ENCODE data around the gene LETM1.

Gene LETM1

GRCh38 chr4:1882850-1883271 lies 26.9 kb upstream of the LETM1 start:
- Histone ChIP-seq H2BK12ac (ENCODE audit: low read length) (no peak overlapping the region), H3K79me1 (ENCODE audit: low read length) (peaks cover 4% of the 10 kb centered on the region), H3K36me3 (ENCODE audit: control insufficient read depth in 1 of 2, insufficient read depth in 2 of 2, low read length in 2 of 2) (peaks cover 0 to 2% of the 10 kb centered on the region in 2 experiments), H3K27ac (ENCODE audit: low read depth, low read length) (no peak overlapping the region), H3K9me3 (ENCODE audit: insufficient read depth, low read depth, low read length) (no peaks in the 10 kb centered on the region), H2AK5ac (ENCODE audit: low read length) (no peak overlapping the region), H3K14ac (ENCODE audit: low read length) (no peak overlapping the region), H2BK5ac (ENCODE audit: low read depth, low read length, poor library complexity) (no peak overlapping the region), H3K79me2 (ENCODE audit: control insufficient read depth, insufficient read depth, low read length, poor library complexity) (peaks cover 13% of the 10 kb centered on the region), H3K4ac (ENCODE audit: low read depth, low read length) (peak overlapping the region; percentile 44), H4K91ac (ENCODE audit: low read depth, low read length) (no peak overlapping the region), H3K9ac (ENCODE audit: low read length) (no peak overlapping the region), H3K4me1 (ENCODE audit: control insufficient read depth in 1 of 2, insufficient read depth in 2 of 2, low read length in 2 of 2) (peaks cover 6% of the 10 kb centered on the region in 2 experiments), H3K23ac (ENCODE audit: low read length) (no peak overlapping the region), H3K27me3 (ENCODE audit: insufficient read depth, low read length) (no peaks in the 10 kb centered on the region), H2AFZ (ENCODE audit: insufficient read depth, low read length, poor library complexity) (no peak overlapping the region), H3K18ac (ENCODE audit: low read length) (no peak overlapping the region), H2BK120ac (ENCODE audit: insufficient read depth, low read length, poor library complexity) (no peak overlapping the region), H3K4me2 (ENCODE audit: low read length) (no peak overlapping the region), H4K12ac (ENCODE audit: low read depth, low read length) (no peak overlapping the region), H3K4me3 (ENCODE audit: low read depth, low read length) (no peak overlapping the region), H4K8ac (ENCODE audit: low read depth, low read length) (no peak overlapping the region)
- DNase-seq = no peak
- no CpG with 5 or more reads among the region's 1 CpG for WGBS (ENCODE audit: extremely low coverage, insufficient coverage, insufficient read length)

- WGBS (ENCODE audit: extremely low coverage, insufficient coverage, insufficient read length) = no CpG with 5 or more reads among the region's 1 CpG
- H3K79me1 ChIP-seq (ENCODE audit: low read length) = peaks cover 4% of the 10 kb centered on the region
Observed at GRCh38 chr4:1880332-1880731, 24.4 kb upstream of the LETM1 start.

GRCh38 chr4:1879485-1879884 lies 23.5 kb upstream of the LETM1 start:
- Histone ChIP-seq H2AFZ (ENCODE audit: insufficient read depth, low read length, poor library complexity) (no peak overlapping the region), H3K27me3 (ENCODE audit: insufficient read depth, low read length) (no peaks in the 10 kb centered on the region), H3K79me1 (ENCODE audit: low read length) (peaks cover 4% of the 10 kb centered on the region), H3K4me1 (ENCODE audit: control insufficient read depth in 1 of 2, insufficient read depth in 2 of 2, low read length in 2 of 2) (peaks cover 6% of the 10 kb centered on the region in 2 experiments), H4K12ac (ENCODE audit: low read depth, low read length) (no peak overlapping the region), H3K9me3 (ENCODE audit: insufficient read depth, low read depth, low read length) (no peaks in the 10 kb centered on the region), H3K4me2 (ENCODE audit: low read length) (no peak overlapping the region), H4K91ac (ENCODE audit: low read depth, low read length) (no peak overlapping the region), H3K36me3 (ENCODE audit: control insufficient read depth in 1 of 2, insufficient read depth in 2 of 2, low read length in 2 of 2) (peaks cover 0 to 2% of the 10 kb centered on the region in 2 experiments), H3K23ac (ENCODE audit: low read length) (no peak overlapping the region), H3K27ac (ENCODE audit: low read depth, low read length) (no peak overlapping the region), H2BK120ac (ENCODE audit: insufficient read depth, low read length, poor library complexity) (no peak overlapping the region), H3K4me3 (ENCODE audit: low read depth, low read length) (no peak overlapping the region), H3K79me2 (ENCODE audit: control insufficient read depth, insufficient read depth, low read length, poor library complexity) (peaks cover 12% of the 10 kb centered on the region), H2BK5ac (ENCODE audit: low read depth, low read length, poor library complexity) (no peak overlapping the region), H3K18ac (ENCODE audit: low read length) (no peak overlapping the region), H2AK5ac (ENCODE audit: low read length) (no peak overlapping the region), H3K4ac (ENCODE audit: low read depth, low read length) (peak overlapping the region; percentile 33), H3K9ac (ENCODE audit: low read length) (no peak overlapping the region), H4K8ac (ENCODE audit: low read depth, low read length) (no peak overlapping the region), H2BK12ac (ENCODE audit: low read length) (no peak overlapping the region), H3K14ac (ENCODE audit: low read length) (no peak overlapping the region)
- no CpG with 5 or more reads among the region's 4 CpGs for WGBS (ENCODE audit: extremely low coverage, insufficient coverage, insufficient read length)
- DNase-seq = no peak

More at GRCh38 chr4:1880332-1880731, 24.4 kb upstream of the LETM1 start:
- no peak overlapping the region for H3K9ac ChIP-seq (ENCODE audit: low read length)
- H3K4me1 ChIP-seq (ENCODE audit: control insufficient read depth in 1 of 2, insufficient read depth in 2 of 2, low read length in 2 of 2) = peaks cover 6% of the 10 kb centered on the region in 2 experiments
- H3K79me2 ChIP-seq (ENCODE audit: control insufficient read depth, insufficient read depth, low read length, poor library complexity) = peaks cover 12% of the 10 kb centered on the region
- H3K18ac ChIP-seq (ENCODE audit: low read length) = no peak overlapping the region
- no peak overlapping the region for H3K4me3 ChIP-seq (ENCODE audit: low read depth, low read length)
- H2BK120ac ChIP-seq (ENCODE audit: insufficient read depth, low read length, poor library complexity) = no peak overlapping the region
- DNase-seq = no peak
- peaks cover 0 to 2% of the 10 kb centered on the region in 2 experiments for H3K36me3 ChIP-seq (ENCODE audit: control insufficient read depth in 1 of 2, insufficient read depth in 2 of 2, low read length in 2 of 2)
- H2AK5ac ChIP-seq (ENCODE audit: low read length) = no peak overlapping the region
- H4K91ac ChIP-seq (ENCODE audit: low read depth, low read length) = no peak overlapping the region
- peak overlapping the region; percentile 63 for H3K4ac ChIP-seq (ENCODE audit: low read depth, low read length)
- no peak overlapping the region for H3K4me2 ChIP-seq (ENCODE audit: low read length)
- H4K12ac ChIP-seq (ENCODE audit: low read depth, low read length) = no peak overlapping the region
- H3K9me3 ChIP-seq (ENCODE audit: insufficient read depth, low read depth, low read length) = no peaks in the 10 kb centered on the region
- H2AFZ ChIP-seq (ENCODE audit: insufficient read depth, low read length, poor library complexity) = no peak overlapping the region
- no peak overlapping the region for H2BK12ac ChIP-seq (ENCODE audit: low read length)
- H3K23ac ChIP-seq (ENCODE audit: low read length) = no peak overlapping the region
- no peak overlapping the region for H3K14ac ChIP-seq (ENCODE audit: low read length)
- no peak overlapping the region for H2BK5ac ChIP-seq (ENCODE audit: low read depth, low read length, poor library complexity)
- H4K8ac ChIP-seq (ENCODE audit: low read depth, low read length) = no peak overlapping the region
- no peaks in the 10 kb centered on the region for H3K27me3 ChIP-seq (ENCODE audit: insufficient read depth, low read length)
- no peak overlapping the region for H3K27ac ChIP-seq (ENCODE audit: low read depth, low read length)

GRCh38 chr4:1874201-1874600 lies 18.2 kb upstream of the LETM1 start:
- Histone ChIP-seq H2BK12ac (ENCODE audit: low read length) (no peak overlapping the region), H4K91ac (ENCODE audit: low read depth, low read length) (no peak overlapping the region), H3K36me3 (ENCODE audit: control insufficient read depth in 1 of 2, insufficient read depth in 2 of 2, low read length in 2 of 2) (no peaks in the 10 kb centered on the region), H3K23ac (ENCODE audit: low read length) (peak overlapping the region; percentile 71), H3K4me2 (ENCODE audit: low read length) (no peak overlapping the region), H2AFZ (ENCODE audit: insufficient read depth, low read length, poor library complexity) (no peak overlapping the region), H3K14ac (ENCODE audit: low read length) (no peak overlapping the region), H4K8ac (ENCODE audit: low read depth, low read length) (no peak overlapping the region), H2BK5ac (ENCODE audit: low read depth, low read length, poor library complexity) (no peak overlapping the region), H3K4ac (ENCODE audit: low read depth, low read length) (peak overlapping the region; percentile 4), H2AK5ac (ENCODE audit: low read length) (no peak overlapping the region), H3K79me2 (ENCODE audit: control insufficient read depth, insufficient read depth, low read length, poor library complexity) (peaks cover 11% of the 10 kb centered on the region), H3K18ac (ENCODE audit: low read length) (no peak overlapping the region), H3K9ac (ENCODE audit: low read length) (no peak overlapping the region), H3K4me3 (ENCODE audit: low read depth, low read length) (no peak overlapping the region), H3K4me1 (ENCODE audit: control insufficient read depth in 1 of 2, insufficient read depth in 2 of 2, low read length in 2 of 2) (peaks cover 6 to 9% of the 10 kb centered on the region in 2 experiments), H3K27me3 (ENCODE audit: insufficient read depth, low read length) (no peaks in the 10 kb centered on the region), H4K12ac (ENCODE audit: low read depth, low read length) (no peak overlapping the region), H3K27ac (ENCODE audit: low read depth, low read length) (no peak overlapping the region), H2BK120ac (ENCODE audit: insufficient read depth, low read length, poor library complexity) (no peak overlapping the region), H3K79me1 (ENCODE audit: low read length) (peaks cover 17% of the 10 kb centered on the region), H3K9me3 (ENCODE audit: insufficient read depth, low read depth, low read length) (no peaks in the 10 kb centered on the region)
- no peak for DNase-seq
- no CpG with 5 or more reads among the region's 3 CpGs for WGBS (ENCODE audit: extremely low coverage, insufficient coverage, insufficient read length)
